ENCODE data around the gene SCUBE3. TPM values are rescaled to one million over a fixed set of nuclear protein-coding genes. Genes with fewer than 3 reads are reported as not detected.

Gene SCUBE3
- total RNA-seq, 1 donor from 2014 or later = 8.8 TPM

DNA sequence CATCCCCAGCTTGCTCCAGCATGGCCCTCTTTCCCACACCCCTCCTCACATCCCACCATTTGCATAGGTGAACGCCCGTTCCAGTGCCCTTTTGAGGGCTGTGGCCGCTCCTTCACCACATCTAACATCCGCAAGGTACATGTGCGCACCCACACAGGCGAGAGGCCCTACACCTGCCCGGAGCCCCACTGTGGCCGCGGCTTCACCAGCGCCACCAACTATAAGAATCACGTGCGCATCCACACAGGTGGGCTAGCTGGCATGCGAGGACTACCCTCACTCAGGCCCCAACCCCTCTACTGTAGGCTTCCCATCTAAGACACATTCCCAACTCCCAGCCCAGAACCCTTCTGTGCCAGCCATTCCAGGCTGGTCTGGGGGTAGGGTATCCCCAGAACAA is 77.7 kb downstream of the SCUBE3 start:
- no peak for DNase-seq
- Histone ChIP-seq H3K27me3 (ENCODE audit: low read depth) (no peaks in the 10 kb centered on the region), H3K4me1 (peaks cover 10% of the 10 kb centered on the region), H3K4me3 (no peak overlapping the region), H3K9me3 (replicated peaks) (no peaks in the 10 kb centered on the region), H3K36me3 (peaks cover 82% of the 10 kb centered on the region), H3K27ac (replicated peaks) (no peak overlapping the region)
- TF ChIP-seq CTCF (IDR thresholded peaks at IDR 0.05; ENCODE audit: borderline replicate concordance) = no peak
- intact Hi-C loops (cut with micrococcal nuclease) = no loop called here

- TF ChIP-seq CTCF (IDR thresholded peaks at IDR 0.05; ENCODE audit: borderline replicate concordance) = no peak
- no peak for DNase-seq
- no peak overlapping the region for H3K4me3 ChIP-seq
- H3K9me3 ChIP-seq (replicated peaks) = no peaks in the 10 kb centered on the region
- H3K36me3 ChIP-seq = peaks cover 72% of the 10 kb centered on the region
- H3K4me1 ChIP-seq = peaks cover 20% of the 10 kb centered on the region
- intact Hi-C loops (cut with micrococcal nuclease) = no loop called here
- no peak overlapping the region for H3K27ac ChIP-seq (replicated peaks)
- no peaks in the 10 kb centered on the region for H3K27me3 ChIP-seq (ENCODE audit: low read depth)
Observed at GRCh38 chr6:35292494-35292893, 78.7 kb downstream of the SCUBE3 start.

DNA sequence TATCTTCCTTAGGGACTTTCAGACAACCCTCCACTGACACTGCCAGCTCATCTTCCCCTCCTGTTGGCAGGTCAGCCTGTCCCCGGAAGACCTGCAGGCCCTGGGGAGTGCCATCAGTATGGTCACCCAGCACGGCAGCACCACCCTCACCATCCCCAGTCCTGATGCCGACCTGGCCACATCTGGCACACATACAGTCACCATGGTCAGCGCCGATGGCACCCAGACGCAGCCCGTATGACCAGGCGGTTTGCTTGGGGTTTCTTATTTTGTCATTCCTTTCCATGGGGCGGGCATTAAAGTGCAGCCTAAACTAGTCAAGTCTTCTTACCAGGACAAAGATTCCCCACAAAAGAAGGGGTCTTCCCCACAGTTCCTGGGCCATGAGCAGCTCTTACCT is 79.9 kb downstream of the SCUBE3 start:
- Histone ChIP-seq H3K27ac (replicated peaks) (no peak overlapping the region), H3K27me3 (ENCODE audit: low read depth) (no peaks in the 10 kb centered on the region), H3K9me3 (replicated peaks) (no peaks in the 10 kb centered on the region), H3K4me1 (peaks cover 29% of the 10 kb centered on the region), H3K36me3 (peaks cover 60% of the 10 kb centered on the region), H3K4me3 (no peak overlapping the region)
- intact Hi-C loops (cut with micrococcal nuclease) = no loop called here
- DNase-seq = no peak
- TF ChIP-seq CTCF (IDR thresholded peaks at IDR 0.05; ENCODE audit: borderline replicate concordance) = no peak

DNA sequence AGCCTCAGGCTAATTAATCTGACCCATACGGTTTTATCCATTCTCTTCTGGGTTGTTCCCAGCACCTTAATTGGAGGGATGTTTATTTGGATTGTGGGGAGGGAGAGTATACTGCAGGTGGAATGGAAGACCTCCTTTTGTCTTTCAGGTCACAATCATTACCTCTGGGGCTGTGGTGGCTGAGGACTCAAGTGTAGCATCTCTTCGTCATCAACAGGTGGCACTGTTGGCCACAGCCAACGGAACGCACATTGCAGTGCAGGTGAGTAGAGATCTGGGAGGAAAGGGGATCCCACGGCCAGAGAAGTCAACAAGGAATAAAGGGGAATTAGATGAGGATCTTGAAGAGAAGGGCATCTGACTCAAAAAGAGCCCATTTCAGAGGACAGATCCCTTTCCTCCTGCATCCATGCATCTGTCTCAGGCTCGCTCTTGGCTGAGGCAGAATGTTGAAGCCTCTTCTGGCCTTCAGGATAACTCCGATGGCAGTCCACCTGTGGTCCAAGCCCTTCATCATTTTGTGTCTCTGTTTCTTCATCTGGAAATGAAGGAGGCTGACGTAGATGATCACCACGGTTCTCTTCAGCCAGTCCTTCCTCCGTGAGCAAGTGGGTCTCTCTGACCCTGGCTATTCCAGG is 80.7 kb downstream of the SCUBE3 start:
- Histone ChIP-seq H3K4me1 (peaks cover 29% of the 10 kb centered on the region), H3K4me3 (no peak overlapping the region), H3K27ac (replicated peaks) (no peak overlapping the region), H3K27me3 (ENCODE audit: low read depth) (no peaks in the 10 kb centered on the region), H3K9me3 (replicated peaks) (no peaks in the 10 kb centered on the region), H3K36me3 (peaks cover 54% of the 10 kb centered on the region)
- intact Hi-C loops (cut with micrococcal nuclease) = no loop called here
- DNase-seq = no peak
- peak; percentile 71 for TF ChIP-seq CTCF (IDR thresholded peaks at IDR 0.05; ENCODE audit: borderline replicate concordance)

GRCh38 chr6:35295036-35295435 is 81.3 kb downstream of the SCUBE3 start:
- H3K36me3 ChIP-seq = peaks cover 48% of the 10 kb centered on the region

More at GRCh38 chr6:35295036-35295435, 81.3 kb downstream of the SCUBE3 start:
- H3K4me1 ChIP-seq = peaks cover 29% of the 10 kb centered on the region
- H3K4me3 ChIP-seq = no peak overlapping the region
- H3K9me3 ChIP-seq (replicated peaks) = no peaks in the 10 kb centered on the region
- intact Hi-C loops (cut with micrococcal nuclease) = no loop called here
- no peak for TF ChIP-seq CTCF (IDR thresholded peaks at IDR 0.05; ENCODE audit: borderline replicate concordance)
- H3K27me3 ChIP-seq (ENCODE audit: low read depth) = no peaks in the 10 kb centered on the region
- DNase-seq = no peak
- H3K27ac ChIP-seq (replicated peaks) = no peak overlapping the region

All from left ventricle myocardium inferior (tissue), 1 donor.